ENCODE results near the gene ZNF423.
"Not testable (repeated sequence)": the region's sequence is repeated elsewhere in the genome, so short reads cannot be mapped to it uniquely, and the experiment has no call there.

Gene ZNF423

DNA sequence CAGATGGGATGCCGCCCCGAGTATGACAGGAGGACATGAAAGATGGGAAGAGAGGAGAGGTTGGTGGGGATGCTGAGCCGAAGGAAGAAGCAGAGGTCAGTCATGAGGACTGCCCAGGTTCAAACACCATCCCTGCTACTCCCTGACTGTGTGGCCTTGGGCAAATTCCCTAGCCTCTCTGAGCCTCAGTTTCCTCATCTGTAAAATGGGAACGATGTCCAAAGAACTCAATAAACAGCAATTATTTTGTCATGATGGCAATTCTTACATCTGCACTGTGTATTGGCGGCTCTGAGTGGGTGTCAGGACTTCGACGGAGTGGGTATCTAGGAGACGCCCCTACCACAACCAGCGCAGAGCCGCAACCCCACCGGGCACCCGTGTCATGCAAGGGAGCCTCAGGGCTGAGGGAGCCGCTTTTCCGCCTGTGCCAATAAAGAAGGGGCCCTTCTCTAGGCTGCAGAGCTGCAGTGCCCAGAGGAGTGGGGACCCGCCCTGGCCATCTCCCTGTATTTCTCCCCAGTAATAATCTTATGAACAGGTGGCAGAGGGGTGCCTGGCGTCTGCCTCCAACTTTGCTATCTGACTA is 173.2 kb downstream of the ZNF423 start:
- Histone ChIP-seq H3K4me1 (ENCODE audit: insufficient read depth, low read length, severe bottlenecking) (no peaks in the 10 kb centered on the region), H3K79me2 (ENCODE audit: insufficient read depth, low read length) (no peaks in the 10 kb centered on the region), H4K20me1 (ENCODE audit: insufficient read depth, low read length) (no peaks in the 10 kb centered on the region), H3K27me3 (ENCODE audit: insufficient read depth, low read length) (no peaks in the 10 kb centered on the region; the same call in 1 of the 2 replicates), H3K4me2 (ENCODE audit: low read length) (no peak overlapping the region), H2AFZ (ENCODE audit: low read length) (no peak overlapping the region), H3K27ac (ENCODE audit: low read depth, low read length, poor library complexity, severe bottlenecking) (no peak overlapping the region), H3K36me3 (ENCODE audit: insufficient read depth, low read length) (no peaks in the 10 kb centered on the region), H3K9me3 (ENCODE audit: low read length) (no peaks in the 10 kb centered on the region), H3K9me2 (ENCODE audit: low read depth, low read length) (no peaks in the 10 kb centered on the region), H3K4me3 (ENCODE audit: low read depth, low read length, poor library complexity, severe bottlenecking) (no peak overlapping the region), H3F3A (ENCODE audit: insufficient read depth, low read length) (no peaks in the 10 kb centered on the region), H3K9ac (ENCODE audit: low read length) (no peak overlapping the region)
- TF ChIP-seq, protein P1, sequence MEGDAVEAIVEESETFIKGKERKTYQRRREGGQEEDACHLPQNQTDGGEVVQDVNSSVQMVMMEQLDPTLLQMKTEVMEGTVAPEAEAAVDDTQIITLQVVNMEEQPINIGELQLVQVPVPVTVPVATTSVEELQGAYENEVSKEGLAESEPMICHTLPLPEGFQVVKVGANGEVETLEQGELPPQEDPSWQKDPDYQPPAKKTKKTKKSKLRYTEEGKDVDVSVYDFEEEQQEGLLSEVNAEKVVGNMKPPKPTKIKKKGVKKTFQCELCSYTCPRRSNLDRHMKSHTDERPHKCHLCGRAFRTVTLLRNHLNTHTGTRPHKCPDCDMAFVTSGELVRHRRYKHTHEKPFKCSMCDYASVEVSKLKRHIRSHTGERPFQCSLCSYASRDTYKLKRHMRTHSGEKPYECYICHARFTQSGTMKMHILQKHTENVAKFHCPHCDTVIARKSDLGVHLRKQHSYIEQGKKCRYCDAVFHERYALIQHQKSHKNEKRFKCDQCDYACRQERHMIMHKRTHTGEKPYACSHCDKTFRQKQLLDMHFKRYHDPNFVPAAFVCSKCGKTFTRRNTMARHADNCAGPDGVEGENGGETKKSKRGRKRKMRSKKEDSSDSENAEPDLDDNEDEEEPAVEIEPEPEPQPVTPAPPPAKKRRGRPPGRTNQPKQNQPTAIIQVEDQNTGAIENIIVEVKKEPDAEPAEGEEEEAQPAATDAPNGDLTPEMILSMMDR (IDR thresholded peaks at IDR 0.05; ENCODE audit: low read length), result no peak
- no peak for TF ChIP-seq EZH2 (IDR thresholded peaks at IDR 0.05; ENCODE audit: borderline replicate concordance, low read length)

DNA sequence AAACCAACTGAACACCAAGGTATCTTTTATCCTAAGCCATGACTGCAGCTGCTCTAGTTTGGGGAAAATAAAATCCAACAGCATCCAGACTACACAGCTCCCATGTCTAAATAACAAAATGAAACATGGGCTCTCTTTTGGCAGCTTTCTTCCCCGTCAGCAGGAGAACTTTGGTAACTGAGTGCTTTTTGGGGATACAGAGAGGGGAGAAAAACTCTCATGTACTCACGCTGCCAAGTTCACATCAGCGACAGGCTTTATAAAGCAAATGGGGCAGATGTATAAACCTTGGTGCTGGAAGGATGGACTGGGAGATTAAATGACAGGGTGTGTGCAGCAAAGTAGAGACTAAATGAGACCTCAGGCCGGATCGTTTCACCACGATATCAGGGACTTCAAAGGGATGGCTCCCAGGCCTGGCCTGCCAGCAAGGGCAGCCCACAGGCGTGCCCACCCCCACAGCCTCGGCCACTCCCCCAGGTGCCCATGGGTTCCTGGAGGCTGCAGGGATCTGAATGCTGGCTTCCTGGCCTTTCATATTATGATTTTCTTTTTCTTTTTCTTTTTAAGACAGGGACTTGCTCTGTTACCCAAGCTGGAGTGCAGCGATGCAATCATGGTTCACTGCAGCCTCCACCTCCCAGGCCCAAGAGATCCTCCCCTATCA is 174.6 kb downstream of the ZNF423 start:
- Histone ChIP-seq H3F3A (ENCODE audit: insufficient read depth, low read length) (no peaks in the 10 kb centered on the region), H4K20me1 (ENCODE audit: insufficient read depth, low read length) (no peaks in the 10 kb centered on the region), H3K27ac (ENCODE audit: low read depth, low read length, poor library complexity, severe bottlenecking) (no peak overlapping the region), H2AFZ (ENCODE audit: low read length) (no peak overlapping the region), H3K36me3 (ENCODE audit: insufficient read depth, low read length) (no peaks in the 10 kb centered on the region), H3K4me1 (ENCODE audit: insufficient read depth, low read length, severe bottlenecking) (no peaks in the 10 kb centered on the region), H3K79me2 (ENCODE audit: insufficient read depth, low read length) (no peaks in the 10 kb centered on the region), H3K9ac (ENCODE audit: low read length) (no peak overlapping the region), H3K9me3 (ENCODE audit: low read length) (no peaks in the 10 kb centered on the region), H3K4me2 (ENCODE audit: low read length) (no peak overlapping the region), H3K9me2 (ENCODE audit: low read depth, low read length) (no peaks in the 10 kb centered on the region), H3K4me3 (ENCODE audit: low read depth, low read length, poor library complexity, severe bottlenecking) (no peak overlapping the region), H3K27me3 (ENCODE audit: insufficient read depth, low read length) (no peaks in the 10 kb centered on the region; the same call in 1 of the 2 replicates)
- TF ChIP-seq, protein P1 (IDR thresholded peaks at IDR 0.05; ENCODE audit: low read length), result no peak
- no peak for TF ChIP-seq EZH2 (IDR thresholded peaks at IDR 0.05; ENCODE audit: borderline replicate concordance, low read length)

DNA sequence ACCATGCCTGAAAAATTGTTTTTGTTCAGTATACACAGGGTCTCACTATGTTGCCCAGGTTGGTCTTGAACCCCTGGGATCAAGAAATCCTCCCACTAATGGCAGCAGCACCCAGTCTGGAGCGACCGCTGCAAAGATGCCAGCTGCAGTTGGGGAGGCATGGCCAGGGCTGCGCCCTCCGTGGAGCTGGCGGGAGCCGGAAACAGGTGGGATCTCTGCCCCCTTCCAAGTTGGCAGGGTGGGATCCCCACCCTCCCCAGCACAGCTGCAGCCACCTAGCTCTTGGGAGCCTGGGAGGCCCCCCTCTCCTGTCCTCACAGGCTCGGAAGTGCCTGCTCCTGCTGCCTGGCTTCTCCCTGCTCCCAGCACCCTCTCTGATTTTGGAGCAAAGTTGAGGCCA is 176.8 kb downstream of the ZNF423 start:
- H3K27ac ChIP-seq (ENCODE audit: low read depth, low read length, poor library complexity, severe bottlenecking), result no peak overlapping the region
- TF ChIP-seq, protein P1 (IDR thresholded peaks at IDR 0.05; ENCODE audit: low read length), result no peak
- TF ChIP-seq EZH2 (IDR thresholded peaks at IDR 0.05; ENCODE audit: borderline replicate concordance, low read length), result no peak
- H3K36me3 ChIP-seq (ENCODE audit: insufficient read depth, low read length), result no peaks in the 10 kb centered on the region
- H3K4me3 ChIP-seq (ENCODE audit: low read depth, low read length, poor library complexity, severe bottlenecking), result no peak overlapping the region
- no peaks in the 10 kb centered on the region; the same call in 1 of the 2 replicates for H3K27me3 ChIP-seq (ENCODE audit: insufficient read depth, low read length)
- no peaks in the 10 kb centered on the region for H3K79me2 ChIP-seq (ENCODE audit: insufficient read depth, low read length)
- H3K9me2 ChIP-seq (ENCODE audit: low read depth, low read length), result no peaks in the 10 kb centered on the region
- H3K9ac ChIP-seq (ENCODE audit: low read length), result no peak overlapping the region
- no peaks in the 10 kb centered on the region for H4K20me1 ChIP-seq (ENCODE audit: insufficient read depth, low read length)
- H3K9me3 ChIP-seq (ENCODE audit: low read length), result no peaks in the 10 kb centered on the region
- no peaks in the 10 kb centered on the region for H3K4me1 ChIP-seq (ENCODE audit: insufficient read depth, low read length, severe bottlenecking)
- no peak overlapping the region for H3K4me2 ChIP-seq (ENCODE audit: low read length)
- no peaks in the 10 kb centered on the region for H3F3A ChIP-seq (ENCODE audit: insufficient read depth, low read length)
- no peak overlapping the region for H2AFZ ChIP-seq (ENCODE audit: low read length)

DNA sequence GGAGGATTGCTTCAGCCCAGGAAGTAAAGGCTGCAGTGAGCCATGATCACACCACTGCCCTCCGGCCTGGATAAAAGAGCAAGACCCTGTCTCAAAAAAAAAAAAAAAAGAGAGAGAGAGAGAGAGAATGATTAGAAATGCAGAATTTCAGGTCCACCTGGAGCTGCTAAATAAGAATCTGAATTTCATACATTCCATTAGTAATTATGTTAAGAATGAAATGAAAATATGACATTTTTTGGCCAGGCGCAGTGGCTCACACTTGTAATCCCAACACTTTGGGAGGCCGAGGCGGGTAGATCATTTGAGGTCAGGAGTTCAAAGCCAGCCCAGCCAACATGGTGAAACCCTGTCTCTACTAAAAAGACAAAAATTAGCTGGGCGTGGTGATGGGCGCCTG is 178.3 kb downstream of the ZNF423 start:
- H4K20me1 ChIP-seq (ENCODE audit: insufficient read depth, low read length); H3K9ac ChIP-seq (ENCODE audit: low read length); H3K4me2 ChIP-seq (ENCODE audit: low read length); H3K27me3 ChIP-seq (ENCODE audit: insufficient read depth, low read length); H3F3A ChIP-seq (ENCODE audit: insufficient read depth, low read length); H3K27ac ChIP-seq (ENCODE audit: low read depth, low read length, poor library complexity, severe bottlenecking); H3K79me2 ChIP-seq (ENCODE audit: insufficient read depth, low read length); H2AFZ ChIP-seq (ENCODE audit: low read length); H3K9me3 ChIP-seq (ENCODE audit: low read length); H3K36me3 ChIP-seq (ENCODE audit: insufficient read depth, low read length); H3K9me2 ChIP-seq (ENCODE audit: low read depth, low read length); H3K4me1 ChIP-seq (ENCODE audit: insufficient read depth, low read length, severe bottlenecking); H3K4me3 ChIP-seq (ENCODE audit: low read depth, low read length, poor library complexity, severe bottlenecking): not testable (repeated sequence)
